HG03280 (cell line): ENCODE results near the gene ZNF133.

ENCODE experiments used
- ATAC-seq: cut with Tn5 transposase; IDR thresholded peaks from one replicate; pipeline ENCODE4 v1.9.1; 2021; ENCODE audit warnings: mild to moderate bottlenecking, moderate library complexity; ENCODE audit not compliant: unreplicated experiment

Gene ZNF133

GRCh38 chr20:18360635-18361034, 72.3 kb downstream of the ZNF133 start:
- no peak for ATAC-seq

GRCh38 chr20:18361678-18362077, 73.4 kb downstream of the ZNF133 start:
- no peak for ATAC-seq

GRCh38 chr20:18362916-18363315, 74.6 kb downstream of the ZNF133 start:
- ATAC-seq = no peak

GRCh38 chr20:18363708-18364107, 75.4 kb downstream of the ZNF133 start:
- no peak for ATAC-seq

DNA sequence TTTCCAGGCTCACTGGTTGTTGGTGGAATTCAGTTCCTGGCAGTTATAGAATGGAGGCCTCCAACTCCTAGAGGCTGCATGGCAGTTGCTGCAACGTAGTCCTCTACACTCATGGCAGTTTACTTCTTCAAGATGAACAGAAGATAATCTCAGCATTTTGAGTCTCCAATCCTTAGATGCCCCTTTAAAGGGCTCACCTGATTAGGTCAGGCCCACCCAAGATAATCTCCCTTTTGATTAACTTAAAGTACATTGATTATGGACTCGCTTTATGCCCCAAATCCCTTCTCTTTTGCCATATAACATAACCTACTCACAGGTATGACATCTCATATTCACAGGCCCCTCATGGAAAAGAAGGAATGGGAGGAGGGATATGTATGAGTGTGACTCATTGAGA, 76.4 kb downstream of the ZNF133 start:
- no peak for ATAC-seq
